Adrenal gland (tissue), 12 donors: ENCODE results near the gene TRAPPC3. TPM values are rescaled to one million over a fixed set of nuclear protein-coding genes. Genes with fewer than 3 reads are reported as not detected.
A peak's percentile ranks its signal among the peaks of the same experiment; 100 is the strongest.

ENCODE experiments used
- DNase-seq, 7 donors: peaks; one replicate each; pipeline ENCODE4 v3.0.0-alpha.2; 2019 to 2020
- H3K27ac ChIP-seq, 5 donors: fragments of 200-600 bp; sonication (generic) in 4 of 5; 1 replicate in 3 of 5; 2 replicates in 2 of 5; pipeline versions ENCODE4 v1.5.1 to v1.8.0; 2016 to 2020; ENCODE audit warnings: mild to moderate bottlenecking in 1 of 5
- H3K27me3 ChIP-seq: fragments of 200-600 bp; 2 replicates; pipeline ENCODE4 v1.8.0; 2021
- H3K36me3 ChIP-seq, 2 donors: fragments of 200-600 bp; replicated peaks in 1 of 2; 1 replicate in 1 of 2; 2 replicates in 1 of 2; pipeline versions ENCODE4 v1.5.1 to v1.8.0; 2018 to 2022
- H3K4me1 ChIP-seq, 2 donors: fragments of 200-600 bp; replicated peaks in 1 of 2; 1 replicate in 1 of 2; 2 replicates in 1 of 2; pipeline versions ENCODE4 v1.5.1 to v1.8.0; 2018 to 2021
- H3K4me3 ChIP-seq, 4 donors: fragments of 200-600 bp; sonication (generic) in 3 of 4; one replicate each; pipeline ENCODE4 v1.5.1; 2016 to 2018
- H3K9me3 ChIP-seq, 3 donors: fragments of 200-600 bp; sonication (generic) in 1 of 3; replicated peaks in 1 of 3; 1 replicate in 2 of 3; 2 replicates in 1 of 3; pipeline versions ENCODE4 v1.5.1 to v1.8.0; 2016 to 2021
- POLR2A ChIP-seq, 2 donors: fragments of 450-650 bp; IDR thresholded peaks; one replicate each; pipeline ENCODE4 v1.6.1; 2017; ENCODE audit warnings: antibody characterized with exemption in 2 of 2, mild to moderate bottlenecking in 2 of 2, moderate library complexity in 1 of 2
- WGBS, 4 donors: extraction: QIAGEN DNeasy Blood & Tissue Kit in 2 of 4; methylation state at CpG; one replicate each; pipeline versions ENCODE4 v1.1.5 to v1.1.7; 2013 to 2017; 5-methylcytosine and 5-hydroxymethylcytosine counted together
- intact Hi-C, 2 donors: fragments of 100-400 bp; cut with DNase I; formaldehyde crosslinking; loops; one replicate each; pipeline versions ENCODE4 v1.14.1 to v1.15.0; 2022 to 2023
- polyA plus RNA-seq, 3 donors: library from polyadenylated mRNA; stranded (reverse); fragments of 200-250 nt in 2 of 3; fragments of 350-450 nt in 1 of 3; fragmentation: Illumina TruSeq in 1 of 3; extraction: RNeasy Lipid Tissue Mini Kit (QIAGEN cat#74804) in 1 of 3; gene quantifications; one replicate each; pipeline ENCODE4 v1.2.3, GENCODE V29; 2013 to 2014
- total RNA-seq, 9 donors: library from RNA; depleted of rRNA in 4 of 9; stranded (reverse); fragments of >200 nt in 4 of 9; fragments of 120-200 nt in 1 of 9; fragmentation: NEBNext Ultra II Directional in 1 of 9; extraction: Animal tissue kit (Norgen Biotek cat#: 25700) in 1 of 9; gene quantifications; one replicate each; pipeline versions ENCODE4 v1.1.0 to v1.2.4, GENCODE V29; 2013 to 2023
- TF ChIP-seq, protein P1 (sequence below), 6 experiments: fragments of 450-650 bp in 4 of 6; fragments of 200-600 bp in 2 of 6; sonication (generic) in 1 of 6; IDR thresholded peaks; 1 replicate in 5 of 6; 2 replicates in 1 of 6; pipeline versions ENCODE4 v1.5.1 to v1.8.0; 2016 to 2021; ENCODE audit warnings: antibody characterized with exemption in 6 of 6, mild to moderate bottlenecking in 2 of 6, moderate library complexity in 1 of 6
- donor health status: healthy with polysubstance abuse.
- donor health status: Bipolar disorder and iron deficiency.
- donor health status: DM: yes; HTN: yes; CAD: no.
- donor health status: DM: no; HTN: no; CAD: no.
- donor health status: DM: no; HTN: no; CAD: no.
- donor health status: DM: yes; HTN: yes; CAD: no.

The TRAPPC3 gene
- total and polyA plus RNA-seq, 12 donors, result 54.0 to 182 (median 114) TPM

DNA sequence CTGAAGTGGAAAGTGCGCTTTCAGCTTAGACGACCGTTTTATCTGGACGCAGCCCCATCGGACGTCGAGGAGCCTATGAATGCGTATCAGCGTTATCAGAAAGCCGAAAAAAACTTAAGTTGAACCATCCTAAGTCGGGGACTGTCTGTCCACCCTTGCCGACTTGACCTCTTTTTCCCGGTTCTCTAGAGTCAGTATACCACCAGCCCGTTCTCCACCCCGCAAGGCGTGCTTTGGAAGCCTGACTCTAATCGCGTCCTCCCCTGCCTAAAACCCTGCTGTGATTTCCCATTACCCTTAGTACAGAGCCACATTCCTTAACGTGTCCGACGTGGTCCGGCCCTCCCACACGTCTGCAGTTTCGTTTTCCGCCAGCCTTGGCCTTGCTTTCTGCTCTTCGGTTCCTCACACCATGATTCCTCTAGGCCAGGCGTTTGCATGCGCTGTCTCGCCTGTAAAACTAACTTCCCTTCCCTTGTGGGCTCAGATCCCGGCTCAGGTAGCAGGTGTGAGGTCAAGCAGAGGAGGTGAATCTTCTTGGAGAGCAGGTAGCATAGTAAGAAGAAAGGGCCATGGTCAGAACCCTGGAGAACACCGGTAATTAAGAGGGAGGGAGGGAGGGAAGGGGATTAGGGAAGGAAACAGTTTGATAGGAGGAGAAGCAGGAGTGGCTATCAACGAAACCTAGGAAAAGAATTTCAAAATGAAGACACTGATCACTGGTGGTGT is 59.7 kb downstream of the TRAPPC3 start:
- no peaks in the 10 kb centered on the region for H3K9me3 ChIP-seq
- DNase-seq, result peak; percentile 46 to 79 (median 68)
- WGBS, 4 donors, result 4 to 7% (median 4%) methylated on average over 20 to 32 of the region's 32 CpGs
- intact Hi-C loops, result loop anchor here (10.0 kb wide), 6 partner anchors 95 to 325 kb away; partner anchors contain the start of gene AGO1 (in 1 of the 2)
- peaks cover 29 to 42% of the 10 kb centered on the region in 2 donors for H3K4me1 ChIP-seq
- TF ChIP-seq POLR2A (IDR thresholded peaks at IDR 0.05), result peak; percentile 5 to 70
- TF ChIP-seq, protein P1, sequence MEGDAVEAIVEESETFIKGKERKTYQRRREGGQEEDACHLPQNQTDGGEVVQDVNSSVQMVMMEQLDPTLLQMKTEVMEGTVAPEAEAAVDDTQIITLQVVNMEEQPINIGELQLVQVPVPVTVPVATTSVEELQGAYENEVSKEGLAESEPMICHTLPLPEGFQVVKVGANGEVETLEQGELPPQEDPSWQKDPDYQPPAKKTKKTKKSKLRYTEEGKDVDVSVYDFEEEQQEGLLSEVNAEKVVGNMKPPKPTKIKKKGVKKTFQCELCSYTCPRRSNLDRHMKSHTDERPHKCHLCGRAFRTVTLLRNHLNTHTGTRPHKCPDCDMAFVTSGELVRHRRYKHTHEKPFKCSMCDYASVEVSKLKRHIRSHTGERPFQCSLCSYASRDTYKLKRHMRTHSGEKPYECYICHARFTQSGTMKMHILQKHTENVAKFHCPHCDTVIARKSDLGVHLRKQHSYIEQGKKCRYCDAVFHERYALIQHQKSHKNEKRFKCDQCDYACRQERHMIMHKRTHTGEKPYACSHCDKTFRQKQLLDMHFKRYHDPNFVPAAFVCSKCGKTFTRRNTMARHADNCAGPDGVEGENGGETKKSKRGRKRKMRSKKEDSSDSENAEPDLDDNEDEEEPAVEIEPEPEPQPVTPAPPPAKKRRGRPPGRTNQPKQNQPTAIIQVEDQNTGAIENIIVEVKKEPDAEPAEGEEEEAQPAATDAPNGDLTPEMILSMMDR (IDR thresholded peaks at IDR 0.05), result no peak
- no peaks in the 10 kb centered on the region for H3K27me3 ChIP-seq
- H3K36me3 ChIP-seq, result peaks cover 0 to 40% of the 10 kb centered on the region in 2 donors
- peak overlapping the region; percentile 79 to 92 (median 84) for H3K27ac ChIP-seq
- H3K4me3 ChIP-seq, result peak overlapping the region; percentile 7 to 93 (median 74)

DNA sequence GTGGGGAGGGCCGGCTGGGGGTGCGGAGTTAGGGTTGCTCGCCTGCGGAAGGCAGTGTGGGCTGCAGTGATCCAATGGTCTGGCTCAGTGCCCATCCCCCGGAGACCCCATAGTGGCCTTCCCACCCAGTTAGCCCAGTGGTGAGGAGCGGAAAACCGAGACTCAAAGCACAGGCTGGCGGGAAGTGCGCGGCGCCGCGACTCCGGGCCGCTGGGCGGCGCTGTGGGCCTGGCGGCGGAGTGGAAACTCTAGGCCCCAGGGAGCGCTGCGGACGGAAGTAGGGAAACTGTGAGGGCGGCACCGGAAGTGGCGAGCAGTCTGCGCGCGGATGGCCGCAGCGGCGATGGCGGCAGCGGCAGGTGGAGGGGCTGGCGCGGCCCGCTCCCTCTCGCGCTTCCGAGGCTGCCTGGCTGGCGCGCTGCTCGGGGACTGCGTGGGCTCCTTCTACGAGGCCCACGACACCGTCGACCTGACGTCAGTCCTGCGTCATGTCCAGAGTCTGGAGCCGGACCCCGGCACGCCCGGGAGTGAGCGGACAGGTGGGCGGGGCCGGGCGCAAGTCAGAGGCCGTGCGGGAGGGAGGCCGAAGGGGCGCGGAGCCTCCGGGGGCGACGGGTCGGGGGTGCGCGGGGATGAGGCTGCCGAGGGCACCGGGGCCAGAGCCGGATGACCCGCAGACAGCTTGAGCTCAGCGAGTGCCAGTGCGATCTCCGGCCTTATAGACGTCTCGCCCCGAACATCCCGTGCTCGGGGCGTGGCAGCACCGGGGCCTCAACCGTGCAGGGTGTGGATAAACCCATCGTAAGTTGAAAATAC is 60.5 kb downstream of the TRAPPC3 start, which contains the start of gene ADPRS:
ADPRS (plus strand) TSS at position 316 of the 816 bp plus-strand sequence; CDS start at position 329, 13 bp downstream.
- peaks cover 22 to 41% of the 10 kb centered on the region in 2 donors for H3K4me1 ChIP-seq
- WGBS, 4 donors, result 0 to 1% (median 0%) methylated on average over 7 to 84 of the region's 84 CpGs

DNA sequence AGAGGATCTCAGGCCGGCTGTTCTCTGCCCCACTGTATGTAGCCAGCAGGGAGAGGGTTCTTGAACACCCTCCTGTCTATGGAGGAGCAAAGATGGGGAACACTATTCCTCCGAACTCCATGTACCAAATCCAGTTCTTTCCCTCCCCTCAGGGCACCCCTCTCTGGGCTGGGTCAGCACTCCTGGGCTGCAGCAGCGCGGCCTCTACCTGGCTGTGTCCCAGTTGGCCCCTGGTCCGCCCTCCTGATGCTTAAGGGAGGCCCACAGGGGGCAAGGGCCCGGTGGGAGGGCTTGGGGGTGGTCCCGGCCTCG is 61.1 kb downstream of the TRAPPC3 start:
- Histone ChIP-seq H3K9me3 (no peaks in the 10 kb centered on the region), H3K4me3 (peak overlapping the region in 2 of 4 donors; percentile 85 to 93), H3K4me1 (peaks cover 17 to 38% of the 10 kb centered on the region in 2 donors), H3K27ac (peak overlapping the region in 4 of 5 donors; percentile 82 to 92 (median 88)), H3K36me3 (peaks cover 0 to 31% of the 10 kb centered on the region in 2 donors), H3K27me3 (no peaks in the 10 kb centered on the region)
- no peak for TF ChIP-seq POLR2A (IDR thresholded peaks at IDR 0.05)
- TF ChIP-seq, protein P1 (IDR thresholded peaks at IDR 0.05), result no peak
- intact Hi-C loops, result loop anchor here (10.0 kb wide), 3 partner anchors 163 to 233 kb away; partner anchors contain the start of gene AGO1 (in 1 of the 2)
- no peak for DNase-seq
- 23 to 57% (median 29%) methylated on average over 3 to 8 of the region's 8 CpGs for WGBS, 4 donors

More for the DNA sequence above, 60.5 kb downstream of the TRAPPC3 start, which contains the start of gene ADPRS:
- DNase-seq, result peak; percentile 88 to 94 (median 90)
- Histone ChIP-seq H3K27ac (peak within 1 kb of the TSS; percentile 79 to 92 (median 84)), H3K9me3 (no peaks in the 10 kb centered on the region), H3K27me3 (no peaks in the 10 kb centered on the region), H3K36me3 (peaks cover 0 to 36% of the 10 kb centered on the region in 2 donors), H3K4me3 (peak within 1 kb of the TSS; percentile 7 to 93 (median 74))
- TF ChIP-seq POLR2A (IDR thresholded peaks at IDR 0.05), result peak; percentile 92 to 94
- TF ChIP-seq, protein P1 (IDR thresholded peaks at IDR 0.05), result peak; percentile 86 to 99 (median 98)
- intact Hi-C loops, result loop anchor here (10.0 kb wide), 3 partner anchors 164 to 234 kb away; partner anchors contain the start of gene AGO1 (in 1 of the 2)
